Colonic mucosa (tissue), 4 donors: ENCODE data around the gene HECTD4. TPM values are rescaled to one million over a fixed set of nuclear protein-coding genes. Genes with fewer than 3 reads are reported as not detected.
"Not testable (repeated sequence)": the region's sequence is repeated elsewhere in the genome, so short reads cannot be mapped to it uniquely, and the experiment has no call there.

ENCODE experiments used
- DNase-seq: peaks from one replicate; pipeline ENCODE4 v3.0.0-alpha.2; 2020
- H3K27ac ChIP-seq: fragments of 200-600 bp; one replicate; pipeline ENCODE4 v1.8.0; 2021
- H3K27me3 ChIP-seq: fragments of 200-600 bp; one replicate; pipeline ENCODE4 v1.8.0; 2021
- H3K36me3 ChIP-seq: fragments of 200-600 bp; one replicate; pipeline ENCODE4 v1.8.0; 2021
- H3K4me1 ChIP-seq: fragments of 200-600 bp; one replicate; pipeline ENCODE4 v1.8.0; 2021; ENCODE audit warnings: mild to moderate bottlenecking
- H3K4me3 ChIP-seq: fragments of 200-600 bp; one replicate; pipeline ENCODE4 v1.8.0; 2021
- H3K9ac ChIP-seq, 2 donors: one replicate each; pipeline ENCODE4 v1.7.0; 2013; ENCODE audit warnings: control low read depth in 2 of 2, low read depth in 2 of 2, low read length in 2 of 2
- H3K9me3 ChIP-seq: fragments of 200-600 bp; one replicate; pipeline ENCODE4 v1.8.0; 2021
- intact Hi-C: fragments of 100-400 bp; cut with DNase I; formaldehyde crosslinking; loops from one replicate; pipeline ENCODE4 v1.14.1; 2022
- total RNA-seq, 2 donors: library from RNA; stranded (reverse); fragmentation: NEBNext Ultra II Directional in 1 of 2; extraction: Animal tissue kit (Norgen Biotek cat#: 25700) in 1 of 2; gene quantifications; one replicate each; pipeline ENCODE4 v1.2.1, GENCODE V29; 2021
- TF ChIP-seq, protein P1 (sequence below): fragments of 200-600 bp; IDR thresholded peaks from one replicate; pipeline ENCODE4 v1.8.0; 2022; ENCODE audit warnings: antibody characterized with exemption, mild to moderate bottlenecking
- donor health status: healthy.
- donor health status: DM: no; HTN: no; CAD: no.
- donor health status: DM: no; HTN: no; CAD: no.

Gene HECTD4
- total RNA-seq, 2 donors from 2014 or later: 39.6 to 41.7 TPM

DNA sequence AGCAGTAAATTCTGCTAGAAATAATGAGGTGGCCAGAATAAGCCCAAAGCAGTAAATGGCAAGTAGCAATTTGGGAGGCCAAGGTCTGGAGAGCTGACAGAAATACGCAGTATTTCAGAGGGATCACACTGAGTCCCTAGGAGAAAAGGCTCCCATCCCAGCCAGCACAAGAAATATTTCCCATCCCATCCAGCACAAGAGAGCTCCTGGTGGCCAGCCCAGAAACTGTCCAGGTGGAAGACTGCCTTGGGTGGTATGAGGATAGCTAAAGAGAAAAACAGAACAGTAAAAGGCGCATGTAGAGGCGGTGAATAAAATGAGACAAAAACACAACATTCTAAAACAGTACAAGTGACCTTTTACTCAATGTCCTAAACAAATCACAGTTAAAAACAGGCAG, 120.7 kb downstream of the HECTD4 start:
- Histone ChIP-seq H3K9me3 (no peaks in the 10 kb centered on the region), H3K36me3 (no peaks in the 10 kb centered on the region)
- TF ChIP-seq, protein P1, sequence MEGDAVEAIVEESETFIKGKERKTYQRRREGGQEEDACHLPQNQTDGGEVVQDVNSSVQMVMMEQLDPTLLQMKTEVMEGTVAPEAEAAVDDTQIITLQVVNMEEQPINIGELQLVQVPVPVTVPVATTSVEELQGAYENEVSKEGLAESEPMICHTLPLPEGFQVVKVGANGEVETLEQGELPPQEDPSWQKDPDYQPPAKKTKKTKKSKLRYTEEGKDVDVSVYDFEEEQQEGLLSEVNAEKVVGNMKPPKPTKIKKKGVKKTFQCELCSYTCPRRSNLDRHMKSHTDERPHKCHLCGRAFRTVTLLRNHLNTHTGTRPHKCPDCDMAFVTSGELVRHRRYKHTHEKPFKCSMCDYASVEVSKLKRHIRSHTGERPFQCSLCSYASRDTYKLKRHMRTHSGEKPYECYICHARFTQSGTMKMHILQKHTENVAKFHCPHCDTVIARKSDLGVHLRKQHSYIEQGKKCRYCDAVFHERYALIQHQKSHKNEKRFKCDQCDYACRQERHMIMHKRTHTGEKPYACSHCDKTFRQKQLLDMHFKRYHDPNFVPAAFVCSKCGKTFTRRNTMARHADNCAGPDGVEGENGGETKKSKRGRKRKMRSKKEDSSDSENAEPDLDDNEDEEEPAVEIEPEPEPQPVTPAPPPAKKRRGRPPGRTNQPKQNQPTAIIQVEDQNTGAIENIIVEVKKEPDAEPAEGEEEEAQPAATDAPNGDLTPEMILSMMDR: no peak

DNA sequence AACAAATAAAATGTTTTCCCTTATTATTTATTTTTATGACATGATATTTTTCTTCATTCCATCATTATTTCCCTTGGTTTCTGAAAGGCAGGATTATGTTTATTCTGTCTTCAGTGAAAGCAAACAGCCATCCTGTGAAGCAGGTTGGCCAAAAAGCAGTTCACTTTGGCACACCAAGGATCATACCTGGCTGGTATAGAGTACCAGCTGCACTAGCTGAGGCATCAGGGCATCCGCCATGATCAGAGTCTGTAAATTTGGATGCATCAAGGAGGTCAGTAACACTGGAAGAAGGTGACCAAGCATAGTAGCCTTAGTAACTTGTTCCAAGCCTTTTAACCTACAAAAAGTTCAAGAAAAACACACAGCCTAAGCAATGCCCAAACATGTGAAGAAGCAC, 123.3 kb downstream of the HECTD4 start:
- intact Hi-C loops: no loop called here
- H3K27me3 ChIP-seq: no peaks in the 10 kb centered on the region
- H3K4me1 ChIP-seq: no peaks in the 10 kb centered on the region
- no peaks in the 10 kb centered on the region for H3K9me3 ChIP-seq
- H3K36me3 ChIP-seq: peaks cover 5% of the 10 kb centered on the region
- DNase-seq: no peak
- TF ChIP-seq, protein P1: no peak
- no peak overlapping the region for H3K27ac ChIP-seq
- no peak overlapping the region for H3K4me3 ChIP-seq
- no peak overlapping the region for H3K9ac ChIP-seq

More for the DNA sequence above, 120.7 kb downstream of the HECTD4 start:
- Histone ChIP-seq H3K4me1 (no peaks in the 10 kb centered on the region), H3K27ac (no peak overlapping the region), H3K4me3 (no peak overlapping the region), H3K27me3 (no peaks in the 10 kb centered on the region), H3K9ac (no peak overlapping the region)
- no peak for DNase-seq
- intact Hi-C loops: loop anchor here (10.0 kb wide), 1 partner anchor 123 kb away; the partner anchor contains the start of gene HECTD4

DNA sequence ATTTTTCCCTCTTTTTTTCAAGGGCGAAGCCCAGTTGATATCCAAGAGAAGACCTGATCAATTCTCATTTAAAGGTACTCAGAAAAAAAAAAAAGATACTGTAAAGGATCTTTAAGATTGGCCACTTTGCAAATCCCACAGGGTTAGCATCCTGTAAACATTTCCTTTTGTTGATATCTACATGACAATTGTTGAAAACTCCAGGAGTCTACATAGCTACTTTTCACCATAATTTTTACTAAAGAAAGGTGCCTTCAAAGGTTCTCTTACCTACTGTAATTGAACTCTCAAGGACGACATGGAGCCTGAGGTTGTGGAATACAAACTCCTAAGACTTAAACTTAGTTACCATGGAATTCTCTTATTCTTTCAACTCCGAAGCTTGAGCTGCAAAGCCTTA, 125.5 kb downstream of the HECTD4 start:
- no peak overlapping the region for H3K27ac ChIP-seq
- H3K4me1 ChIP-seq: no peaks in the 10 kb centered on the region
- TF ChIP-seq, protein P1: no peak
- no peak overlapping the region for H3K9ac ChIP-seq
- no peaks in the 10 kb centered on the region for H3K27me3 ChIP-seq
- no peaks in the 10 kb centered on the region for H3K9me3 ChIP-seq
- H3K4me3 ChIP-seq: no peak overlapping the region
- peaks cover 9% of the 10 kb centered on the region for H3K36me3 ChIP-seq
- intact Hi-C loops: no loop called here
- no peak for DNase-seq

- H3K4me3 ChIP-seq: no peak overlapping the region
- no peak overlapping the region for H3K9ac ChIP-seq
- no peaks in the 10 kb centered on the region for H3K27me3 ChIP-seq
- DNase-seq: no peak
- no peak overlapping the region for H3K27ac ChIP-seq
- TF ChIP-seq, protein P1: no peak
- intact Hi-C loops: no loop called here
- no peaks in the 10 kb centered on the region for H3K9me3 ChIP-seq
- no peaks in the 10 kb centered on the region for H3K4me1 ChIP-seq
- H3K36me3 ChIP-seq: peaks cover 9% of the 10 kb centered on the region
Observed at GRCh38 chr12:112252184-112252583, 130.0 kb downstream of the HECTD4 start.

DNA sequence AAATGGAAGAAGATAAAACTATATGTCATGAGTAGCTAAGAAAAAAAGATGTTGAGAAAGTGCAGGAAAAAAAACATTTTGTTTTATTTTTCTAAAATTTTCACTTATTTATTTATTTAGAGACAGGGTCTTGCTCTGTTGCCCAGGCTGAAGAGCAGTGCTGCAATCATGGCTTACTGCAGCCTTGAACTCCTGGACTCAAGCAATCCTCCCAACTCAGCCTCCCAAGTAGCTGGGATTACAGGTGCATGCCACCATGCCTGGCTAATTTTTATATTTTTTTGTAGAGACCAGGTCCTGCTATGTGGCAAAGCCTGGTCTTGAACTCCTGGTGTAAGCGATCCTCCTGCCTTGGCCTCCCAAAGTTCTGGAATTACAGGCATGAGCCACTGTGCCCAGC, 137.3 kb downstream of the HECTD4 start:
- H3K4me1 ChIP-seq, H3K9ac ChIP-seq, H3K27ac ChIP-seq, H3K9me3 ChIP-seq, H3K4me3 ChIP-seq, DNase-seq, intact Hi-C loops, H3K27me3 ChIP-seq: not testable (repeated sequence)
- peaks cover 20% of the 10 kb centered on the region for H3K36me3 ChIP-seq

- H3K27ac ChIP-seq: no peak overlapping the region
- no peak for DNase-seq
- H3K9ac ChIP-seq: no peak overlapping the region
- no peaks in the 10 kb centered on the region for H3K4me1 ChIP-seq
- TF ChIP-seq, protein P1: no peak
- no peaks in the 10 kb centered on the region for H3K27me3 ChIP-seq
- H3K36me3 ChIP-seq: peaks cover 21% of the 10 kb centered on the region
- intact Hi-C loops: no loop called here
- H3K9me3 ChIP-seq: no peaks in the 10 kb centered on the region
- no peak overlapping the region for H3K4me3 ChIP-seq
Observed at GRCh38 chr12:112243255-112244110, 138.7 kb downstream of the HECTD4 start.
